HG03442 (cell line): Measurements from ENCODE around the gene RANBP3.
"Not testable (repeated sequence)": the region's sequence is repeated elsewhere in the genome, so short reads cannot be mapped to it uniquely, and the experiment has no call there.

ENCODE experiments used
- ATAC-seq: cut with Tn5 transposase; IDR thresholded peaks from one replicate; pipeline ENCODE4 v1.9.1; 2021; ENCODE audit warnings: mild to moderate bottlenecking, moderate library complexity; ENCODE audit not compliant: unreplicated experiment

Gene RANBP3, protein sequence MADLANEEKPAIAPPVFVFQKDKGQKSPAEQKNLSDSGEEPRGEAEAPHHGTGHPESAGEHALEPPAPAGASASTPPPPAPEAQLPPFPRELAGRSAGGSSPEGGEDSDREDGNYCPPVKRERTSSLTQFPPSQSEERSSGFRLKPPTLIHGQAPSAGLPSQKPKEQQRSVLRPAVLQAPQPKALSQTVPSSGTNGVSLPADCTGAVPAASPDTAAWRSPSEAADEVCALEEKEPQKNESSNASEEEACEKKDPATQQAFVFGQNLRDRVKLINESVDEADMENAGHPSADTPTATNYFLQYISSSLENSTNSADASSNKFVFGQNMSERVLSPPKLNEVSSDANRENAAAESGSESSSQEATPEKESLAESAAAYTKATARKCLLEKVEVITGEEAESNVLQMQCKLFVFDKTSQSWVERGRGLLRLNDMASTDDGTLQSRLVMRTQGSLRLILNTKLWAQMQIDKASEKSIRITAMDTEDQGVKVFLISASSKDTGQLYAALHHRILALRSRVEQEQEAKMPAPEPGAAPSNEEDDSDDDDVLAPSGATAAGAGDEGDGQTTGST

DNA sequence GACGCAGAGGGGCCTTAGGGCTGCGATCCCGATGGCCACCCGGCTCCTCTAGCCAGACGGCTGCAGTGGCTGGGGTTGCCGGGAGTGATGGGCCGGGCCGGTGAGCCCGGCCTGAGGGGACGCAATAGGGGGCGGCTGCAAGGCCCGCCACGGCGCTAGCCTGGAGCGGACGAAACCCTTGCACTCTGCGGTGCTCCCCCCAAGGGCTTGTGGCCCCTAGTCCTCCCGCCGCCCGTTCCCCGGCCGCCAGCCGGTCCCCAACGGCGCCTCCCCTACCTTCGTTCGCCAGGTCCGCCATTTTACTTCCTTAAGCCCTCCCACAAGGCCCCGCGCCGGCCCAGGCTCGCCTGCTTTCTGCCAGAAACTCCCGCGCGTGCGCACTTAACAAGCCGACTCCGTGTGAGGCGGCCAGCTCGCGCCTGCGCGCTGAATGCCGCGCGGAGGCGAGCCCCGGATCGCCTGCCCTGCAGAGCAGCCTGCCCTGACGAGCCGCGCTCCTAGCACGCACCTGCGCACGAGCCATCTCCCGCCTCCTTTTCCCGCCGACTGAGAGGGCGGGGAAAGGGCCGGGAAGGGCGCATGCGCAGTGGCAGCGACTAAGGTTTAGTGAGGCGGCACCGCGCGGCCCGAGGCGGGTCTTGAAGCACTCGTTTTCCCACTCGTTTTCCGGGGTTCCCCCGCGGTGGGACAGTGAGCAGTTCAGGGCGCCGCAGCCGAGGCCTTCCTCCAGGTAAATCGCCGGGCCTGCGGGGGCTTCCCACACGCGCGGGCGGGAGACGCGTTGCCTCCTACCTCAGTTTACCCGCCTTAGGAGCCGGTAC, at the start of gene RANBP3:
TSS of gene RANBP3 (minus strand) at position 356 of the 821 bp plus-strand sequence. CDS start at position 298, 58 bp downstream.
- ATAC-seq = peak; percentile 90

DNA sequence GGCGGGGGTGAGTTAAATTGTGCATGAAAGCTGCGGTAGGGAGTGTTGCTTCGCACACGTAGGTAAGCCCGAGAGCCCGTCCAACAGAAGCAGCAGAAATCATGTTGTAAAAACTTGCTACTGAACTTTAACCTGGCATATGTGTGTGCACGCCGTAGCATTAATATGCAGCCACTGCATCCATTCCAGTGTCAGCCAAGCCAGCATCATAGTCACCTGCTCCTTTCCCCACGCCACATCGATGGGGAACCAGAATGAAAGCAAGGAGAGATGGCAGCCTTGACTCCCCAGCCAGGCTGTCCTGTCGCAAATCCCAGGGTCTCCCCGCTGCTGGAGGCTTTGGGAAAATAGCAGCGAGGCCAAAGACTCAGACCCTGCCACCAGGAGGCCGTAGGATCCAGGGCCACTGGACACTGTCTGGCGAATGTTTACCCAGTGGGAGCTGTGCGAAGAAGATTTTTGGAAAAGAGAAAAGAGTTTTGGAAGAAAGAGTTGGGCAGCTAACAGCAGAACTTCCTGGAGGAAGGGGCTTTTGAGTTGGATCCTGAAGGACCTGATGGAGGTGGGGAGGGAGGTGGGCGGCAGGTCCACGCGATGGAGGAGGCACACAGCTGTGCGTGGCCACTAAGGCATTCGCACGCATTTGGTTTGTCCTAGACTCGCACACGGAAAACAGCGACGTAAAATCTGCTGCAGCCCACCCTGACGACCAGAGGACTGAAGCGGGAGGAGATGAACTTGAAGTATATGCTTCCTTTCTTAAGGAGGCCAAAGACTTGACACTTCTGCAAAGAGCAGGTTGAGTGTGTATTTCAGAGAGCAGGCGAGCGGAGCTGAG, 48.7 kb upstream of the RANBP3 start:
- ATAC-seq = no peak

DNA sequence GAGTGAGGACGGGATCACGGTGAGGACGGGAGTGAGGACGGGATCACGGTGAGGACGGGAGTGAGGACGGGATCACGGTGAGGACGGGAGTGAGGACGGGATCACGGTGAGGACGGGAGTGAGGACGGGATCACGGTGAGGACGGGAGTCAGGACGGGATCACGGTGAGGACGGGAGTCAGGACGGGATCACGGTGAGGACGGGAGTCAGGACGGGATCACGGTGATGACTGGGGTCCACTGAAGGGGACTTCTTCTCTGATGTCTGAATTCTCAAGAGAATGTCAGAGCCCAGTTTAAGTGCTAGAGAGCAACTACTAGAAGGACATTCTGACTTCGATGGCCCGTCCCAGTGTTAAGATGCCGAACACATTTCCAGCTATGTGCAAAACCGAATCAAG, 46.8 kb upstream of the RANBP3 start:
- not testable (repeated sequence) for ATAC-seq

DNA sequence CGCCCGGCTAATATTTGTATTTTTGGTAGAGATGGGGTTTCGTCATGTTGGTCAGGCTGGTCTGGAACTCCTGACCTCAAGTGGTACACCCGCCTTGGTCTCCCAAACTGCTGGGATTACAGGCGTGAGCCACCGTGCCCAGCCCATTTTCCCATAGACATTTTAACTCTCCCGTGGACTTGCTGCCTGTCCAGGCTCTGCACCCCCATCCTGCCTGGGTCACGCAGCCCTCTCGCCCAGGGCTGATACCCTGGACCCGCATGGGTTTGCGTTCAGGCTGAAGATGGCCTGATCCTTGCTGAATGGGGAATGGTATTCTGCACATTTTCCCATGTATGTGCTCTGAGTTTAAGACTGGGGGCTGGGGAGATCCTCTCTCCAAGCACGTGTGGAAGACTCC, 46.0 kb upstream of the RANBP3 start:
- ATAC-seq = no peak

DNA sequence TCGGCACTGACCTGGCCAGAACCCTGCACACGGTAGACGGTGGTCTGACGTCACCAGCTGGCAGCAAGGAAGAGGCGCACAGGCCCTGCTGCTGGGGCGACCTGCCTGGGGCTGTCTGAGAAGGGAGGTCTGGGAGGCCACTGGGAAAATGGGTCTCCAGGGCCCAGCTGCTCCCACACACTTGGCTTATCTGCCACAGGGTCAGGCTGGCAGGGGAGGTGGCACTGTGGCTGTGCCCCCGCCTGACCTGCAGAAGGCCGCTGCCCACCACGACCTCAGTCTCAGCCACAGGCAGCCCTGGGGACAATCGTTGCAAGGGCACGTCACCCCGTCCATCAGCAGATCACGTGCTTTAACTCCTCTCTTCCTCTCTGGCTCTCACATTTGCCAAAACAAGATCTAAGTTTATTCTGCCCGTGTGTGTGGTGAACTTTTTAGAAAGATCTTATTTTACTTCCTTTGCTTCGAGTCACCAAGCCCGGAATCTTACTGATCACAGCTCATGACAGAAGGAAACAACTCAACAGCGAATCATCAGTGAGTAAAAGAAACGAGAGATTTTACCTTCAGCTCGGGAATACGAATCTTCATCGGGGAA, 45.2 kb upstream of the RANBP3 start:
- no peak for ATAC-seq

DNA sequence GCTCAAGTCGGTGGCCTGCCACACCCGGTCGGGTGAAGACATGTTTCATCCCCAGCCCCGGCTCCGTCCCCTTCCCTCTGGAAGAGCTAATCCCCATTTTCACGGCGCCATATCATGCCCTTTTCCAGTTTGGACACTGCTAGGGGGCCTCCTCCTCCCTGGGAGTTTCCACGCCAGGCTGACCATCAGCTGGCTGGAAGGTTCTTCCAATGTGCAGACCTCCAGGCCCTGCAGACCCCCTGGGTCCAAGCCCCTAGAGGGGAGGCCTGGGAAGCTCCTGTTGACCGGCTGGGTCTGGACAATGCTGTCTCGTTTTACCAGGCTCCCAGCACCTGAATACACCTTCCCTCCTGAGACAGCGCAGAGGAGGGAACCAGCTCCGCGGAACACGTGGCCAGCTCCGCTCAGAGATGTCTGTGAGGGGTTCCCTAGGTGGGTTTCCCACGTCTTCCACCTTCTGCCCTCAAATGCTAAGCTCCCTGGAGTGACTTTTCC, 44.7 kb upstream of the RANBP3 start:
- no peak for ATAC-seq

DNA sequence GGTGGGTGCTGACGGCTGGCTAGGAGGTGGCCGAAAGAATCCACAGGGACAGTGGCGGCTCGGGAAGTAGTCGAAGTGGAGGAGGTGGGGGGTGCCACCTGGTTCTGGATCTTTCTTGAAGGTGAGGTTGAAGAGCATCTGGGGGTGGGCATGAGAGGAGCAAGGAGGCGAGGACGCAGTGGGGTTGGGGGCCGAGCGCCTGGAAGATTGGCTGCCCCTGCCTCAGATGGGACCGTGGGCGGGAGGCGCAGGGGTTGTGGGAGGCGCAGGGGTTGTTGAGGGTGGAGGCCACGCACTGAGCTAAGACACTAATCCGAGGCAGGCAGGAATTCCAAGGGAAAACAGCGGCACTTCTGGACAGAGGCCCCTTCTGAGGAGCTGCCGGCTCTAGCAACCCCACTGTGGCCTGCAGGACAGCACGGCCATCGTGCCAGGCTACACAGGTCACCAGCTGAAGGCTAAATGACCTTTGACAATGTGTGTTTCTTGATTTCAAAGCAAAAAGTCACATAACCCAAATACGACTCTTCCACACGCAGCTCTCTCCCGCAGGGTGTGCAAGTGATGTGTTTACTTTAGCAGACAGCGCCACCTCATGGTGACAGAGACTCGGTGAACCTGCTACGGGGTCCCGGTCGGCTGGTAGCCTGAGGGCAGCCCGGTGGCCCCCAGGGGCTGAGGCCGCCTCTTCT, 44.1 kb upstream of the RANBP3 start:
- no peak for ATAC-seq

DNA sequence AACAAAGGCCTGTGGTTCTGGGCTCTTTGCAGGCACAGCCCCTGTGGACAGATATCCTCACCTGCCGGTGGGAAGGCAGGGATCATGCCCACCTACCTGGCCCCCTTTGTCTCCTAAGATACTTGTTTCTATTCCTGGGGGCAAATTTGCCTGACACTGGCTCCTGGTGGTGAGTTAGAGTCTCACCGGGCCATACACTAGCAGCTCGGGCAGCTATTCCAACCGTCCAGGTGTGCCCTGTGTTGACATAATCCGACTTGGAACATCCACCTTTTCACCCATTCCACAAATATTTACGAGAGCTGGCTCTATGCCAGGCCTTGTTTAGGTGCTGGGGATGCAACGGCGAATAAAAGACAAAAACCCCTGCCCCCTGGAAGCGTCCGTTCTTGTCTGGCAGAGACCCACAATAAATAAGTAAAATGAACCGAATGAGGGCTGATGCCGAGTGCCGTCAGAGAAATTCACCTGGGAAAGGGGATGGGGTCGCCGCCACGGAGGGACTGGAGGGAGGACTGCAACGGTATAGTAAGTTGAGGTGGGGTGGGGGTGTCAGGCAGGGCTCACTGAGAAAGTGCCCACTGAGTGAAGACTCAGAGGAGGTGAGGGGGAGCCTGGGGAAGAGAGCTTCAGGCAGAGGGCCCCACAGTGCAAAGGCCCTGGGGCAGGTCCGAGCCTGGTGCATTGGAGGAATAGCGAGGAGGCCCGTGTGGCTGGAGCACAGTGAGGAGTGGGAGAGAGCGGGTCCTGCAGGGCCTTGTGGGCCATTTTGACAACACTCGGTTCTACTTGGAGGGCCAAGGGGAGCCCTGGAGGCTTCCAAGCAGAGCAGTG, 43.2 kb upstream of the RANBP3 start:
- ATAC-seq = no peak

DNA sequence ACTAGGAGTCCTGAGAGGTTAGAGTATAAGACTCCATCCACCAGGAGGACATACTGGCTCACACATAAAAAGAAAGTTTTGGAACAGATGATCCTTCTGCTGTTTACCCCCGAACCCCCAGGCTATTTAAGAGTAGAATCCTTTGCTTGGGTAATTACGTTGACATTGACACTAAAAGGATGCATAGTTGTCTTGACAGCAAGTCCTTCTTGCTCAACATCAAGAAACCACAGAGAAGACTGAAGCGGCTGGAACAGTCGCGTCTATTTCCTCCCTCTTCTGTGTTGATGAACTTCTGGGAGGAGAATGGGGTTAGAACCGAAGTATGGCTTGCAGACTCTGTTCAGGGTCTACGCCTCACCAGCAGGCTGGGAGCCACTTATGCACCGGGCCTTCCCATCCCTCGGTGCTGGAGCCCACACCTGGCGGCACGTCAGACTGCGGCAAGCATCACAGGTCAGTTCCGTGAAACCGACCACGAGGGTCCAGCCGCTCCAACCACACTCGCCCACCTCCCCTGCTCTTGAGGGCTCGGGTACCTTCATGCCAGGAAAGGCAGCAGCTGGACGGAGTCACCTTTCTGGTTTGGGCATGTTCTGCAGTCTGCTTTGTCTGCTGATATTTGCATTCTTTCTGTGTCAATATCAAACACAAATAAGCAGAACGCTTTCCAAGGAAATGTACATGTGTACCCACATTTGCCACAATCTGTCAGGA, 42.4 kb upstream of the RANBP3 start:
- ATAC-seq = no peak

DNA sequence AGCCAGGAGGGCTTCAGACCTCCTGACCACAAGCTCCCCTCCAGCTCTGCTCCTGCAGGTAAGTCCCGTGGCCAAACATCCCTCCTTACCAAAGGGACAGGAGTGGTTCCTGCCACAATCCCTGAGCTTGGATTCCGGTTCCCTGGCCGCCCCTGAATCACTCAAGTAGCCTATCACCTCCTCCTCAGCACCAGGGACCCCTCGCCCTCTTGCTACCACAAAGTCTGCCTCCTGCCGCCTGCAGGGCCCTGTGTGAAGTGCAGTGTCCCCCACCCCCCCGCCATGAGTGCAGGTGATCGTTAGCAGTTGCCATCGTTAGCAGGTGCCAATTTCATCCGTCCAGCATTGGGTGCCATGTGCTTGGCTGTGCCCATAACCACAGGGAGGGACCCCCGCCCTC, 40.8 kb upstream of the RANBP3 start:
- ATAC-seq = no peak

DNA sequence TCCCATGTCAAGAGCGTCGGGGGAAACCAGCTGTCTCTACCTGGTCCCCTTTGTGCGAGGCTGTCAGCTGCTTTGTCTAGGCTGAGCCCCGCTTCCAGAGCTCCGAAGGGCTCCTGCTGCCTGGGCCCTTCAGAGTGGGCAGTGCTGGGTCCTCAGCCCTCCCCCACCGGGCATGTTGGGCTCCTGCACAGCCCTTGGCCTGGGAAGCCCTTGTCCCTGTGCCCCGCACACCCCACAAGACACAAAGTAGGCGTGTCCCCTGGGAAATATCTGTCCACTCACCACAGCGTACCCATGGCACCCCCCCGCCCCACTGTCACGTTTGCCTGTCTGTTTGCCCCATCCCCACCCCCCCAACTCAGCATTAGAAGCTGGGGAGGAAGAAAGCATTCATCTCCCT, 39.6 kb upstream of the RANBP3 start:
- no peak for ATAC-seq

DNA sequence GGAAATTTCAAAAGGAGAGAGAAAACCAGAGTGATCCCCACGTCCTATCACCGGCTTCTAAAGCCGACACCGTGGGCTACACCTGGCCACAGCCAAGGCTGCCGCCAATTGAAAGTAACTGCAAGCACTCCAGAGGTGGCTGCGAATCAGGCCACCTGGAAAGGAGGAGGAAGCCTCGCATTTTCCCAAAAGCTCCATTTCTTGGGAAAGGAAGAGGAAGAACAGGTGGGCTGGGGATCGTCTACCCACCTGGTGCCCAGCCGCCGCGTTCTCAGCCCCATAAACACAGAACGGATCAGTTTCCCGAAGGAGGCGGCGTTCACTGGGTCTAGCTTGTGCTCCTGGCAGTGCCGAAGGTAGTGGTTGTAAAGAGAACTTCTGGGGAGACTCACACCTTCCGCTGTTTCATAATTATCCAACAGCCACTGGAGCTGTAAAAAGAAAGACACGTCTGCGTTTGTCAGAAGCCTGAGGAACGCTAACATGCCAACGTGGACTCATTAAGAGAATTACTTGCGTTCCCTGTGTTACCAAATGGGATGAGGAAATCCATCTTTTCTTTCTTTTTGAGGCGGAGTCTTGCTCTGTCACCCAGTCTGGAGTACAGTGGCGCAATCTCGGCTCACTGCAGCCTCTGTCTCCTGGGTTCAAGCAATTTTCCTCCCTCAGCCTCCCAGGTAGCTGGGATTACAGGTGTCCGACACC, 38.1 kb upstream of the RANBP3 start:
- no peak for ATAC-seq

DNA sequence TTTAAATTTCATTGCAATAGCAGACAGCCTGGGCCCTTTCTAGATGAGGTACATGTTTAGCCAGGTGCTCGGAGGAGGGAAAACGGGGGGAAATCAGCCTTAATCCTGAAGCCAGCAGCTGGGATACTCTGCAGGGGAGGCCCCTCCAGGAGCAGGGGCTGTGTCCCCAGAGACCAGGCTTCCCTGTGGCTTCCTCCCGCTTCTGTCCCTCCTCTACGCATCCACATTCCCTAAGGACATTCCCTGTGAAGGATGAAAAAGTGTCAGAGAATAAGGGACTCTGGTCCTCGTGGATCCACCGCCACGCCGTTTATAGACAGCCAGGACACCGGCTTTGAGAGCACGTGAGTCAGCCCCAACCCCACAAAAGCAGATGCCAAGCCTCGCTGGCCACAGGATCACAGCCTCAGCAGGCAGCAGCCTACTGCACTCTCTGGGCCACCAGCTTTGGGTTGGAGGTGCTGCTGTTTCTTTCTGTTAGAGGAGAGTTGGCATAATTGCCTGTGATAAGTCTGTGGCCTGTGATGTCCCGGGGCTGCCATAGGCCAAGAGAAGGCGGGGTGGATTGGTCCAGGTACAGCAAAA, 36.7 kb upstream of the RANBP3 start:
- ATAC-seq = no peak

DNA sequence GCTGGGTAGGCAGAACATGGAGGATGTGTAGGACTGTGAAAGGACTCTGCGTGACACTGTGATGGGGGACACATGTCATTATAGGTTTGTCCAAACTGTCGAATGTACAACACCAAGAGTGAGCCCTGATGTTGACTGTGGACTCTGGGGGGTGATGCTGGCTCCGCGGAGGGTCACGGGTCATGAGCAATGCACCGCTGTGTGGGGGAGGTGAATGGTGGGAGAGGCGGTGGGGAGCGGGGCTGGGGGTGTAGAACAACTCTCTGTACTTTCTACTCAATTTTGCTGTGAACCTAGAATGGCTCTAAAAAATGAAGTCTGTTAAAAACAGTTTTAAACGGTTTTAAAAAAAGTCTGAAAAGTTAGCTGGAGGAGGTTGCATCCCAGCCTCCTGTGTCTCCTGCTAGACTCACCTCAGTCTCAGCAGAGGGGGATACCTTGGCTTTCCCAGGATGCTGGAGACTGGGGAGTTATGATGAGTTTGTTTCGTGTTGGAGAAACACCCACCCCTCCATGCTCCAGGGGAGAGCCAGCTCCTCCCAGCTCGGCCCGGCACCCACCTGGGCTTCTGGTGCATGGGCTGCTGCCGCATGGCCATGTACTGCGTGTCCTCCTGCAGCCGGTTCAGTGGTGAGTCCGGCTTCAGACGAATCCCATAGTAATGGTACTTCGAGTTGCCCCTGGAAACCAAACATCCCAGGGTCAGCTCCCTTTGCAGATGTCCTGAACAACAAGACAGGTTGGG, 34.7 kb upstream of the RANBP3 start:
- no peak for ATAC-seq

DNA sequence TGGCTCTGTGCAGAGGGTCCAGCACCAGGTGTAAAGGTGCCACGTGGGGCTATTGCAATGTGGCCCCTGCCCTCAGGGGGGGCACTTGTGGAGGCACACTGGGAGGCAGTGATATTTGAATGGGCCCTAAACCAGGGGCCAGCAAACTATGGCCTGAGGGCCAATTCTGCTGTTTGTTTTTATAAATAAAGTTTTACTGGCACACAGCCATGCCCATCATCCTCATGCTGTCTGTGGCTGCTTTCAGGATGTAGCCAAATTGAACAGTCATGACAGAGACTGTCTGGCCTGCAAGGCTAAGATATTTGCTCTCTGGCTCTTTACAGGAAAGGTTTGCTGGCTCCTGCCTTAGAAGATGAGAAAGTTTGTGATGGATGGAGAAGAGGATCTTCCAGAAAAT, 33.9 kb upstream of the RANBP3 start:
- no peak for ATAC-seq

DNA sequence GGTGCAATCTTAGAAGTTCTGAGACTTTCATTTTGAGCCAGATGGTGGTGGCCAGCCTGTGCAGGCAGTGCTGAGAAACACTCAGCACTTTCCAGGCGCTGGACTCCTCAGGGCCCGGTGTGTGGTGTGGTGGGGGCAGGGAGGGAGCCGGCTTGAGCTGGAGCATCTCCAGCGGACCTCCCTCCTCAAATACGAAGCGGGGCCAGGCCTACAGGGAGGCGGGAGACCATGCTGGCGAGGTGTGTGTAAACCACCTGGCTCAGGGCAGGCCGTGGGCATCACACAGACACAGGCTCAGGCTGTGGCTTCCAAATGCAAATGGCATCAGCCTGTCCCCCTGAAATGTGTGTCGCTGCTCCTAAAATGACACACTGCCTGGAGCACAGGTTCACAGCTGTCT, 33.3 kb upstream of the RANBP3 start:
- ATAC-seq = no peak

DNA sequence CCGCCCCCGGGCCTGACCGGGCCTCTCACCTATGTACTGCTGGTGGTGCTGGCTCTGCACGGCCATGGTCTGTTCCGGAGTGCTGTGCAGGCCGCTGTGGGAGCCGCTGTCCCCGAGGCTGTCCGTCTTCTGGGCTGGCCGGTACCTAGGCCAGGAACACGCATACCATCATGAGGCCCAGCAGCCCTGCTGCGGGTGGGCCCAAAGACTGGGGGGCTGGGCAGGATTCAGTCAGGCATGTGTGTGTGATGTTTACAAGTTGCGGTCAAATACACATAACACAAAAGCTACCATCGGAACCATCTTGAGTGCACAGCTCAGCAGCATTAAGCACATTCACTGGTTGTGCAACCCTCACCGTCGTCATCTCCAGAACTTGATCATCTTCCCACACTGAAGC, 32.2 kb upstream of the RANBP3 start:
- no peak for ATAC-seq
